Upper lobe of left lung (tissue), 4 donors: Measurements from ENCODE around the gene AHNAK.

Source experiments
- CTCF ChIP-seq, 6 experiments: fragments of 450-650 bp in 4 of 6; fragments of 200-600 bp in 2 of 6; sonication (generic) in 2 of 6; IDR thresholded peaks; one replicate each; pipeline ENCODE4 v1.5.1; 2016 to 2019; ENCODE audit warnings: antibody characterized with exemption in 6 of 6
- POLR2A ChIP-seq, 4 donors: fragments of 450-650 bp; IDR thresholded peaks; one replicate each; pipeline ENCODE4 v1.5.1; 2016 to 2017; ENCODE audit warnings: antibody characterized with exemption in 4 of 4, mild to moderate bottlenecking in 2 of 4

GRCh38 chr11:62435846-62436660 lies 110.6 kb downstream of the AHNAK start:
- no peak for TF ChIP-seq CTCF (IDR thresholded peaks at IDR 0.05)
- no peak for TF ChIP-seq POLR2A (IDR thresholded peaks at IDR 0.05)
